HG03280 (cell line): ENCODE data around the gene SV2B.
"Not testable (repeated sequence)": the region's sequence is repeated elsewhere in the genome, so short reads cannot be mapped to it uniquely, and the experiment has no call there.

Experiments used
- ATAC-seq: cut with Tn5 transposase; IDR thresholded peaks from one replicate; pipeline ENCODE4 v1.9.1; 2021; ENCODE audit warnings: mild to moderate bottlenecking, moderate library complexity; ENCODE audit not compliant: unreplicated experiment

SV2B gene

GRCh38 chr15:91304210-91304609 is 204.2 kb downstream of the SV2B start:
- ATAC-seq = no peak

GRCh38 chr15:91304786-91305185 is 204.7 kb downstream of the SV2B start:
- ATAC-seq = no peak

- no peak for ATAC-seq
These were observed 206.1 kb downstream of the SV2B start for GRCh38 chr15:91306144-91306543.

GRCh38 chr15:91307601-91308000 is 207.5 kb downstream of the SV2B start:
- no peak for ATAC-seq

- ATAC-seq = no peak
These were observed 208.1 kb downstream of the SV2B start for GRCh38 chr15:91308199-91308598.

GRCh38 chr15:91308855-91309254 is 208.8 kb downstream of the SV2B start:
- ATAC-seq = no peak

- no peak for ATAC-seq
These were observed 211.9 kb downstream of the SV2B start for GRCh38 chr15:91311986-91312385.

GRCh38 chr15:91316126-91316525 is 216.1 kb downstream of the SV2B start:
- no peak for ATAC-seq

GRCh38 chr15:91318516-91318915 is 218.5 kb downstream of the SV2B start:
- no peak for ATAC-seq

- no peak for ATAC-seq
These were observed 218.9 kb downstream of the SV2B start for GRCh38 chr15:91318931-91319330.

- no peak for ATAC-seq
These were observed 219.5 kb downstream of the SV2B start for GRCh38 chr15:91319371-91320059.

GRCh38 chr15:91320101-91320500 is 220.0 kb downstream of the SV2B start:
- ATAC-seq = no peak

- no peak for ATAC-seq
These were observed 229.9 kb downstream of the SV2B start for GRCh38 chr15:91329914-91330313.

GRCh38 chr15:91331581-91331980 is 231.5 kb downstream of the SV2B start:
- no peak for ATAC-seq

GRCh38 chr15:91335702-91336101 is 235.6 kb downstream of the SV2B start:
- no peak for ATAC-seq

- no peak for ATAC-seq
These were observed 236.6 kb downstream of the SV2B start for GRCh38 chr15:91336687-91337086.

GRCh38 chr15:91338766-91339165 is 238.7 kb downstream of the SV2B start:
- ATAC-seq = no peak

GRCh38 chr15:91342097-91342496 is 242.0 kb downstream of the SV2B start:
- ATAC-seq = no peak

- not testable (repeated sequence) for ATAC-seq
These were observed 244.9 kb downstream of the SV2B start for GRCh38 chr15:91344912-91345311.

- ATAC-seq = no peak
These were observed 245.7 kb downstream of the SV2B start for GRCh38 chr15:91345736-91346135.

GRCh38 chr15:91346259-91346658 is 246.2 kb downstream of the SV2B start:
- no peak for ATAC-seq

GRCh38 chr15:91348752-91349500 is 248.9 kb downstream of the SV2B start:
- ATAC-seq = no peak
